Astrocyte of the cerebellum (primary cell): ENCODE results near the gene PHF21A.

Experiments
- DNase-seq: peaks from one replicate; pipeline ENCODE4 v3.0.0-alpha.2; 2011; ENCODE audit warnings: low read depth
- H3K4me3 ChIP-seq: 2 replicates; pipeline ENCODE4 v1.5.1; 2011; ENCODE audit warnings: mild to moderate bottlenecking, low read depth, low read length, moderate library complexity
- CTCF ChIP-seq: IDR thresholded peaks from 2 replicates; pipeline ENCODE4 v1.5.1; 2012; ENCODE audit warnings: low read length, low read depth, moderate library complexity, mild to moderate bottlenecking; ENCODE audit errors: missing control alignments
- in situ Hi-C: cut with HindIII; loops from 2 replicates; pipeline ENCODE4 v1.10.0; 2017; ENCODE audit warnings: low sequenced_read_pairs

The PHF21A gene

GRCh38 chr11:45948356-45948755 is 172.9 kb downstream of the PHF21A start:
- in situ Hi-C loops = no loop called here

GRCh38 chr11:45947885-45948284 is 173.4 kb downstream of the PHF21A start:
- in situ Hi-C loops = no loop called here
- no peak overlapping the region for H3K4me3 ChIP-seq

More at GRCh38 chr11:45948356-45948755, 172.9 kb downstream of the PHF21A start:
- H3K4me3 ChIP-seq = no peak overlapping the region
- no peak for TF ChIP-seq CTCF
- DNase-seq = no peak

GRCh38 chr11:45945397-45945999 is 175.8 kb downstream of the PHF21A start:
- TF ChIP-seq CTCF = no peak
- no peak for DNase-seq
- in situ Hi-C loops = no loop called here
- H3K4me3 ChIP-seq = no peak overlapping the region

More at GRCh38 chr11:45947885-45948284, 173.4 kb downstream of the PHF21A start:
- no peak for DNase-seq
- TF ChIP-seq CTCF = no peak

GRCh38 chr11:45942381-45942780 is 178.9 kb downstream of the PHF21A start:
- no peak for DNase-seq
- in situ Hi-C loops = no loop called here
- no peak overlapping the region for H3K4me3 ChIP-seq
- TF ChIP-seq CTCF = no peak

- in situ Hi-C loops = no loop called here
Measured at GRCh38 chr11:45941285-45941684, 180.0 kb downstream of the PHF21A start.

GRCh38 chr11:45939836-45940235 is 181.4 kb downstream of the PHF21A start:
- TF ChIP-seq CTCF = no peak
- in situ Hi-C loops = no loop called here
- no peak overlapping the region for H3K4me3 ChIP-seq
- no peak for DNase-seq

More at GRCh38 chr11:45941285-45941684, 180.0 kb downstream of the PHF21A start:
- H3K4me3 ChIP-seq = no peak overlapping the region
- no peak for TF ChIP-seq CTCF
- no peak for DNase-seq

GRCh38 chr11:45937916-45938315 is 183.3 kb downstream of the PHF21A start:
- no peak for DNase-seq
- in situ Hi-C loops = no loop called here
- no peak overlapping the region for H3K4me3 ChIP-seq
- no peak for TF ChIP-seq CTCF
